ENCODE results near the gene SULF2. TPM values are rescaled to one million over a fixed set of nuclear protein-coding genes. Genes with fewer than 3 reads are reported as not detected.

Gene SULF2
- total RNA-seq, 1 donor from 2014 or later: 52.8 TPM

DNA sequence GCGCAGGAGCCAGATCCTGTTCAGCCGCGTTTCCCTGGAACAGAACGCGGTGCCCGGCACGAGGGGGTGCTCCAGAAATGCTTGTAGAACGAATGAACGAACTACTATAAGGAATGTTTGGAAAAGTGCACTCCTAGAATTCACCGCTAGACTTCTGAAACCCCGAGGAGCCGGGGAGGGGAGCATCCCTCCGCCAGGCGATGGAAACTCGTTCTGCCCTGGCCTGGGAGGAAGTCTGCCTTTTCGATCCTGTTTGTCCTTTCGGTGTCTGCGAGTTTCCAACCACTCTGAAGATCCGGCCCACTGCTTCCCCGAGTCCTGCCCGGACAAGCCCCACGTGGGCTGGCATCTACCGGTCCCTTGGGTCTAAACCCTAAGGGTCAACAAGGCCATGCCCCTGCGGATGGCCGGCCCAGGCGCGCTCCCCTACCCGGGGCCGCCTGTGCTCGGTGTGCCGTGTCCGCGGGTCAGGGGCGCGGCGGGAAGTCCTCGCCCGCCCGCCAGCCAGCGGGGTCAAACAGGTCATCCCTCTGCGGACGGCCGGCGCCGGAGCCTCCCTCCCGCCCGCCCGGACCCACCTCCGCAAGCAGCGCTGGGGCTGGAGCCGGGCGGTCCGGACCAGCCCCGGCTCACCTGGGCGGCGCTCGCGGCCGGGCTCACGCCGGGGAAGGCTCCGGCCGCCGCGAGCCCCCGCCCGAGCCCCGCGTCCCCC is 526 bp downstream of the SULF2 start:
- no peaks in the 10 kb centered on the region for H3K36me3 ChIP-seq
- DNase-seq (no peak), ATAC-seq (peak; percentile 21)
- H3K4me3 ChIP-seq: peak overlapping the region; percentile 59
- peak overlapping the region; percentile 51 for H3K27ac ChIP-seq
- no peaks in the 10 kb centered on the region for H3K9me3 ChIP-seq
- TF ChIP-seq, protein P1, sequence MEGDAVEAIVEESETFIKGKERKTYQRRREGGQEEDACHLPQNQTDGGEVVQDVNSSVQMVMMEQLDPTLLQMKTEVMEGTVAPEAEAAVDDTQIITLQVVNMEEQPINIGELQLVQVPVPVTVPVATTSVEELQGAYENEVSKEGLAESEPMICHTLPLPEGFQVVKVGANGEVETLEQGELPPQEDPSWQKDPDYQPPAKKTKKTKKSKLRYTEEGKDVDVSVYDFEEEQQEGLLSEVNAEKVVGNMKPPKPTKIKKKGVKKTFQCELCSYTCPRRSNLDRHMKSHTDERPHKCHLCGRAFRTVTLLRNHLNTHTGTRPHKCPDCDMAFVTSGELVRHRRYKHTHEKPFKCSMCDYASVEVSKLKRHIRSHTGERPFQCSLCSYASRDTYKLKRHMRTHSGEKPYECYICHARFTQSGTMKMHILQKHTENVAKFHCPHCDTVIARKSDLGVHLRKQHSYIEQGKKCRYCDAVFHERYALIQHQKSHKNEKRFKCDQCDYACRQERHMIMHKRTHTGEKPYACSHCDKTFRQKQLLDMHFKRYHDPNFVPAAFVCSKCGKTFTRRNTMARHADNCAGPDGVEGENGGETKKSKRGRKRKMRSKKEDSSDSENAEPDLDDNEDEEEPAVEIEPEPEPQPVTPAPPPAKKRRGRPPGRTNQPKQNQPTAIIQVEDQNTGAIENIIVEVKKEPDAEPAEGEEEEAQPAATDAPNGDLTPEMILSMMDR (IDR thresholded peaks at IDR 0.05): no peak
- H3K27me3 ChIP-seq: peaks cover 16% of the 10 kb centered on the region
- intact Hi-C loops (cut with DNase I): loop anchor here (10.0 kb wide), 1 partner anchor 850 kb away; no protein-coding TSS in a partner anchor
- peaks cover 19% of the 10 kb centered on the region for H3K4me1 ChIP-seq

DNA sequence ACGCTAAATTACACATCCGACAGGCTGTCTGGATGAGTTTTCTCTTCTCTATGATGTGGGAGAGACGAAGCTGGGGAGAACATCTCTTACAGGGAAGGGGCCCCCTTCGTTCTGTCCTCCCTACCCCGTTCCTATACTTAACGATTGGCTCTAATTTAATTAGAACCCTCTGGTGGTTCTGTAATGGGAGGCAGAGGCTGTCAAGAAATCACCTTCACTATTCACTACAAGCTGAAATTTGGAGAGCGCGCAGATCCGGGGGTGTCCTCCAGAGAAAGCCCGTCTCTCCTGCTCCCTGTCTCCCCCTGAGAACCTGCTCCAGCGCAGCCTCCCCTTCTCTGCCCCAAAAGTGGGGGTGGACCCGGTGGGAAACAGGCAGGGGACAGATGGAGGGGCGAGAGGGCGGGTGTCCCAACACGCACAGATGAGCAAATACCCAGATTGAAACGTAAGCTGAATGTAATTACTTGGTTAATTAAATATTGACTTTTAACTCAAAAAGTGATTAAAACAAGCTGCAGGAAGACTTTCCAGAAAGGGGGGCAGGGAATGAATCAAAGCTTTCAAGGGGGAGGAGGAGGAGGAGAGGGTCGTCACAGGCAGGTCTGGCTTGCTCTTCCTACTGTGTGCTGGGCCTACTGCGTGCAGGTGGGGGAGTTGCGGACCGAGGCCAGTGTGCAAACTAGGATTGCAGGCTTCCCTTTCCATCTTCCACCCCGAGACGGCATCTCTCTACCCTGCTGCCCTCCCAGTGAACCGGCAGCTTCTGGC is 1.3 kb downstream of the SULF2 start:
- TF ChIP-seq, protein P1 (IDR thresholded peaks at IDR 0.05): no peak
- H3K4me1 ChIP-seq: peaks cover 19% of the 10 kb centered on the region
- H3K27me3 ChIP-seq: peaks cover 16% of the 10 kb centered on the region
- H3K9me3 ChIP-seq: no peaks in the 10 kb centered on the region
- H3K4me3 ChIP-seq: peak overlapping the region; percentile 59
- no peak for DNase-seq
- no peak for ATAC-seq
- no peaks in the 10 kb centered on the region for H3K36me3 ChIP-seq
- intact Hi-C loops (cut with DNase I): loop anchor here (10.0 kb wide), 1 partner anchor 851 kb away; no protein-coding TSS in a partner anchor
- no peak overlapping the region for H3K27ac ChIP-seq

DNA sequence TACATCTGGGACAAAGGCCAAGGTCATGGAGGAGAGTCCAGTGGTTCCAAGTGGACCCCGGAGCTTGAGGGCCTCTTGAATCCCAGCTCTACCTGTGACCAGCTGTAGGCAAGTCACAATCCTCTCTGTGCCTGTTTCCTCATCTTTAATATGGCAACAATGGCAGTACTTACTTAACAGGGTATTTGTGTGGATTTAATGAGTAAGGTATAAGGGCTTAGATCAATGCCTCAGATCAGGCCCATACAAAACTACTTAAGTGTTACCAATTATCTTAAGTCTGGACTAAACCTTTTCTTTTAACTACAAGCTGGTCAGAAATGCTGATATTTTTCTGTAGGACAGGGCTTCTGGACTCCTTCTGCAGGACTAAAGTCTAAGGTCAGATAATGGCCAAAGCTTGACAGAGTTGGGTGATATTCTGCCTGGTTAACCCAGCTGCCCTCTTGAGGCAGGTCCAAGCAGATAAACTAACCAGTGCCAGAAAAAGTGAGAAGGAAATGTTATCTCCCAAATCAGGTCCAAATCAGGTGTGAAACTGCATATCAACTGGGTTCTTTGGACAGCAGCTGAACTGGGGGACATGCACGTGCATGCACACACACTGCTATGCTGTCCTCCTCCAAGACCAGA is 2.2 kb downstream of the SULF2 start:
- DNase-seq: no peak
- no peaks in the 10 kb centered on the region for H3K9me3 ChIP-seq
- ATAC-seq: no peak
- H3K27ac ChIP-seq: no peak overlapping the region
- TF ChIP-seq, protein P1 (IDR thresholded peaks at IDR 0.05): no peak
- H3K27me3 ChIP-seq: peaks cover 16% of the 10 kb centered on the region
- H3K4me3 ChIP-seq: no peak overlapping the region
- no peaks in the 10 kb centered on the region for H3K36me3 ChIP-seq
- peaks cover 19% of the 10 kb centered on the region for H3K4me1 ChIP-seq
- intact Hi-C loops (cut with DNase I): loop anchor here (10.0 kb wide), 1 partner anchor 852 kb away; no protein-coding TSS in a partner anchor

DNA sequence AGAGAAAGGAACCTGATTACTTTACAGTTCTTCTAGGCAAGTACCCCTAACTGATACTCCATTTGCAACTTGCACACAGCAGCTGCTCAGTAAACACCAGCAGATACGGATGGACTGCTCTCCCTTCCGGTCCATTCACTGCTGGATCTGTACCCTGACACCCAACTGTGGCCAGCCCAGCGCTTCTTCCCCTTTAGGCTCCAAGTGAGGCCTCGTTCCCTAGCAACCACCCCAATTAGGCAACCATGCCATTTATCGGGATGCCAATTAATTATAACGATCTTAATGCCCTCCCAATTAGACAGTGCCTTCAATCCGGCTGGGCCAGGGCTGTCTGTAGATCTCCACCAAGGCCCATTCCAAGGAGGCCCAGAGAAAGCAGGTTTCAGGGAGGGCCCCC is 3.2 kb downstream of the SULF2 start:
- no peaks in the 10 kb centered on the region for H3K9me3 ChIP-seq
- H3K27ac ChIP-seq: no peak overlapping the region
- intact Hi-C loops (cut with DNase I): loop anchor here (10.0 kb wide), 1 partner anchor 853 kb away; no protein-coding TSS in a partner anchor
- DNase-seq (no peak), ATAC-seq (no peak)
- peaks cover 19% of the 10 kb centered on the region for H3K4me1 ChIP-seq
- TF ChIP-seq, protein P1 (IDR thresholded peaks at IDR 0.05): no peak
- H3K27me3 ChIP-seq: peaks cover 6% of the 10 kb centered on the region
- no peak overlapping the region for H3K4me3 ChIP-seq
- no peaks in the 10 kb centered on the region for H3K36me3 ChIP-seq

DNA sequence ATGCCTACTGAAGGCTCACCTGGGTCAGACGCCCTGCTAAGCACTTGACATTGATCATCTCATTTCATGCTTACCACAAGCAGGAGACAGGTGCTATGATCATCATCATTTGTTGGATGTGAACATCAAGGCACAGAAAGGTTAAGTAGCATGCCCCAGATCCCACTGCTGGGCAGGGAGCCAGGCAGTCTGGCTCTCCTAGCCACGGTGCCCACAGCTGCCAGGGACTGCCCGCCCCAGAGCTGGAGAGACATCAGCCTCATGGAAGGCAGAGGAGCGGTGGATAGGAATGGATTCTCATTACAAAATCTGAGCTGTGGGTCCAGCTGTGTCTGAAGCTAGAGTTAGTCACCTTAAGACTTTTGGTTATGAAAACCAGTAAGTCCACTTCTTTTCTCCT is 3.6 kb downstream of the SULF2 start:
- Histone ChIP-seq H3K9me3 (no peaks in the 10 kb centered on the region), H3K4me1 (peaks cover 19% of the 10 kb centered on the region), H3K27me3 (peaks cover 5% of the 10 kb centered on the region), H3K4me3 (no peak overlapping the region), H3K27ac (no peak overlapping the region), H3K36me3 (no peaks in the 10 kb centered on the region)
- intact Hi-C loops (cut with DNase I): loop anchor here (10.0 kb wide), 1 partner anchor 853 kb away; no protein-coding TSS in a partner anchor
- no peak for ATAC-seq
- TF ChIP-seq, protein P1 (IDR thresholded peaks at IDR 0.05): no peak
- no peak for DNase-seq
